Right lobe of liver (tissue), 4 donors: ENCODE results near the gene PXYLP1.
A peak's percentile ranks its signal among the peaks of the same experiment; 100 is the strongest.

Experiments
- POLR2A ChIP-seq: fragments of 450-650 bp; IDR thresholded peaks from one replicate; pipeline ENCODE4 v1.6.1; 2017; ENCODE audit warnings: antibody characterized with exemption, mild to moderate bottlenecking
- TF ChIP-seq, protein P1 (sequence below), 4 donors: fragments of 200-600 bp in 3 of 4; fragments of 450-650 bp in 1 of 4; IDR thresholded peaks; one replicate each; pipeline versions ENCODE4 v1.5.1 to v1.8.0; 2016 to 2022; ENCODE audit warnings: antibody characterized with exemption in 4 of 4, mild to moderate bottlenecking in 2 of 4
- donor health status: DM: no; HTN: no; CAD: no.
- donor health status: DM: no; HTN: no; CAD: no.
- donor health status: DM: no; HTN: yes; CAD: no.

DNA sequence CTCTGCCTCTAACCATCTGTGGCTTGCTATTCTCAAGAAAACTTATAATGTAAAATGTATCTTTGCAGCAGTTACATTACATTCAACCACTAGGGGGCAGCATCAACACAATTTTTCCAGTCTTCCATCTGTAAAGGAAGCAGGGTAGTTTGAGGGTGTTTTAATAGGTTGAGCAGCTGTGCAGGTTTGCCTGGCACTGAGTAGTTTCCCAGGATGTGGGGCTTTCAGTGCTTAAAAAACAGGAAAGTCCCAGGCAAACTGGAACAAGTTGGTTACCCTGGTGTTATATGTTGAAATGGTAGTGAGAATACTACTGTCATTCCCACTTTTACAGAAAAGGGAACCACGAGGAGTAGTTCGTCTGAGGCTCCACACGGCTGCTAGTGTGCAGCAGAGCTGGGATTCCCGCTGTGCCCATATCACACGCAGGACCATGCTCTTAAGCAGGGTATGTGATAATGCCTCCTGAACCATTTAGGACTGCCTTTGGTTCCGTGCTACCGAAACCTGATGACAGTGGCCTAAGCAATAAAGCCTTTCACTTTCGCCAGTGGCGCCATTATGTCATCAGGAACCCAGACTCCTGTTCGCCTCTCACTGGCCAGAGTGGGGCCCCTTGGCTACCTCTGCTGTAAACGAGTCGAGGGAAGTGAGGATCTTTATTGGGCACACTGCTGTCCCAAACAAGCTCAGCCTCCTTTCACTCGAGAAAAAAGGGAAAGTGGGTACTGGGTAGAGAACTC, 72.0 kb downstream of the PXYLP1 start:
- no peak for TF ChIP-seq POLR2A
- TF ChIP-seq, protein P1, sequence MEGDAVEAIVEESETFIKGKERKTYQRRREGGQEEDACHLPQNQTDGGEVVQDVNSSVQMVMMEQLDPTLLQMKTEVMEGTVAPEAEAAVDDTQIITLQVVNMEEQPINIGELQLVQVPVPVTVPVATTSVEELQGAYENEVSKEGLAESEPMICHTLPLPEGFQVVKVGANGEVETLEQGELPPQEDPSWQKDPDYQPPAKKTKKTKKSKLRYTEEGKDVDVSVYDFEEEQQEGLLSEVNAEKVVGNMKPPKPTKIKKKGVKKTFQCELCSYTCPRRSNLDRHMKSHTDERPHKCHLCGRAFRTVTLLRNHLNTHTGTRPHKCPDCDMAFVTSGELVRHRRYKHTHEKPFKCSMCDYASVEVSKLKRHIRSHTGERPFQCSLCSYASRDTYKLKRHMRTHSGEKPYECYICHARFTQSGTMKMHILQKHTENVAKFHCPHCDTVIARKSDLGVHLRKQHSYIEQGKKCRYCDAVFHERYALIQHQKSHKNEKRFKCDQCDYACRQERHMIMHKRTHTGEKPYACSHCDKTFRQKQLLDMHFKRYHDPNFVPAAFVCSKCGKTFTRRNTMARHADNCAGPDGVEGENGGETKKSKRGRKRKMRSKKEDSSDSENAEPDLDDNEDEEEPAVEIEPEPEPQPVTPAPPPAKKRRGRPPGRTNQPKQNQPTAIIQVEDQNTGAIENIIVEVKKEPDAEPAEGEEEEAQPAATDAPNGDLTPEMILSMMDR (IDR thresholded peaks at IDR 0.05), result peak; percentile 74 to 86 (median 83)
